ELF-1 (cell line): Measurements from ENCODE around the gene ZNF618.

ENCODE experiments used
- DNase-seq: peaks from one replicate; pipeline ENCODE4 v3.0.0-alpha.2; 2016; ENCODE audit warnings: low read depth, low spot score

ZNF618 gene

GRCh38 chr9:113911850-113912557 is 35.9 kb downstream of the ZNF618 start:
- DNase-seq: no peak

DNA sequence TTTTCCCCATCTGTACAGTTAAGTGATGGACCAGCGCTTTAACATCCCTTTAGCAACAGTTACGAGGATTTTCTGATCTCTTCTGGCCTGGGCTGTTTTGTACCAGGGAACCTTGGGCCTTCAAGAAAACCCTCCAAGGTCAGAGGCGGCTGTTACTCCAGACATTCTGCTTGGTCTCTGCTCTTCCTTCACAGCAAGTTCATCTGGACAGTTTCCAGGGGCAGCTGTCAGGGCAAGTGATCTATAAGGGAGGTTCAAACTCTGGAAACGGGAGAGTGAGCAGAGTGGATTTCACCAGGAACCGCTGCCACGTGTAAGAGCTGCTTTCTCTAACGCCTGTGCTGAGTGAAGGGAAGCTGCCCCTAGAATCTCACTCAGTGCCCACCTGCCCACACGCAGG is 36.7 kb downstream of the ZNF618 start:
- DNase-seq: no peak

- DNase-seq: no peak
These were observed 37.5 kb downstream of the ZNF618 start for GRCh38 chr9:113913426-113914195.

DNA sequence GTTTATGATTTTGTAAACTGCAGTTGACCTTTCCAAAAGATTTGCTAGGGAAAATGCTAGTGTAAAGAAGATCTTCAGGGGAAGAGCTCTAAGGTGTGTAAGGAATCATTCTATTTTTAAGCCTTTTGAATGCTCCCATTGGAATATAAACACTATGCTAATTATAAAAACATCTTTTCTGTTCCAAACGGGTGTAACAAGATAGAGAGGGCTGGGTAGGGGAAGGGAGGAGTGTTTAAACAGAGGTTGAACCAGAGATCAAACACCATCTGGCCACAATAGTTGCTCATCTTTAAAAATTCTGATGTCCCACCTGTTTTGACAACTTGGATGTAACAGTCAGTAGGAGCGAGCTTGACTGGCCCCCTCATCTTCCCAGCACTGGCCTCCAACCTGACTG is 38.4 kb downstream of the ZNF618 start:
- no peak for DNase-seq

- no peak for DNase-seq
These were observed 39.8 kb downstream of the ZNF618 start for GRCh38 chr9:113915817-113916434.

GRCh38 chr9:113916931-113917330 is 40.8 kb downstream of the ZNF618 start:
- no peak for DNase-seq

DNA sequence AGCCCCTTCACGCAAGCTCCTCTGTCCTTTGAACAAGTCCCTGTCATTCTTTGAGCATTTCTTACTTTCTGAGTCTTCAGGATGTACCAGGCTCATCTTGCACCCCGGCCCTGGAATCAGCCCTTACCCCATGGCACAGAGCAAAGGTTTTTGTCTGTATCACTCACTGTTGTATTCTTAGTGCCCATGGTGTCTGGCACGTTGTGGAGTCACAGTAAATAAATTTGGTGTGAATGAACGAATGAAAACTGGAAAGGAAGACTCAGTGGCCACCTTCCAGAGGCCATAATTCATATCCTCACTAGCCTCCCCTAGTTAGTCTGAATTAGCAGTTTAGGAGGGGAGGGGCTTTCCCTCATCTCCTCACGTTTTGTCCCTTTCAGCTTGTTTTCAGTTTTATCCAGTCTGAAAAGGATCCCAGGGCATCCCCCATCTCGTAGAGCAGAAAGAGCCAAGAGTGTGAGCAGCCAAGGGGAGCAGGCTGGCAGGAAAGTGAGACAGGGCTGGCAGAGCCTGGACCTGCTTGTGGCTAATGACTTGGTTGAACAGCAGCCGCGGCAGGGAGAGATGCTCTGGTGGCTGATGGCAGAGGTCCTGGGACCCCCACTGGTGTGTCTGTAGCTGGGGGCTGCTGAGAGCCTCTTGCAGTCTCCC is 42.7 kb downstream of the ZNF618 start:
- DNase-seq: no peak

DNA sequence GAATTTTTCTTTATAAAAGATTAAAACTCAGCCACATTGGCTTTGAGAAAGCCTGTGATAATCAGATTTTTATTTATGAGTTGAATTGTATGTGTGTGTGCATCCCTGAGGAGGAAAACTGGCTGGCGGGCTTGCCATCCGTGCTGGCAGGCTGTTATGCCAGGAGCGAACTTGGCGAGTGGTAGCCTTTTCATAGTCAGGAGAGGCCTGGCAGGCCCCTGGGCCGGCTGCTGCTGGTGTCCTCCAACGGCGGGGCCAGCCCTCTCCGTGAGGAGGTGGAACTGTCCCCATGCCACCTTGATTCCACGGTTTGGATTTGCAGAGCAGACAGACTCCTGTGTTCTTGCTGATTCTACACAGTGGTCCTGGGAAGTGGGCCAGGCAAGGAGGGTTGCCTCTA is 43.3 kb downstream of the ZNF618 start:
- no peak for DNase-seq

- DNase-seq: no peak
These were observed 43.8 kb downstream of the ZNF618 start for GRCh38 chr9:113919871-113920270.

- DNase-seq: no peak
These were observed 44.8 kb downstream of the ZNF618 start for GRCh38 chr9:113920872-113921271.

GRCh38 chr9:113921396-113921925 is 45.4 kb downstream of the ZNF618 start:
- DNase-seq: no peak

DNA sequence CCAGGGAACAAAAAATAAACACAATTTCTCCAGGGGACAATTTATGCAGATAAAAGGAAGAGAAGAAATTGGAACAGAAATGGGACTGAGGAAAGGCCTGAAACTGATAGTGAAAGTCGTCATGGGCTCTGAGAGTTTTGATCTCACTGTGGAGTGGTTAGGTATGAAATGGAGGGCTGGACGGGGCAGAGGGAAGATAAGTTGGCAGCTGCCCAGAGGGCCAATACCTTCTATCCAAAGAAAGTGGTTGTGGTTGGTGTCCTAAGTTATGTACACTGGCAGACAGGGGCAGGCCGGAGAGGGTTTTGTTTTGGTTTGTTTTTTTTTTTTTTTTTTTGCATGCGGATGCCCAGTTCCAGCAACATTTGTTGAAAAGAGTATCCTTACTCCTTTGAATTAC is 46.1 kb downstream of the ZNF618 start:
- no peak for DNase-seq

DNA sequence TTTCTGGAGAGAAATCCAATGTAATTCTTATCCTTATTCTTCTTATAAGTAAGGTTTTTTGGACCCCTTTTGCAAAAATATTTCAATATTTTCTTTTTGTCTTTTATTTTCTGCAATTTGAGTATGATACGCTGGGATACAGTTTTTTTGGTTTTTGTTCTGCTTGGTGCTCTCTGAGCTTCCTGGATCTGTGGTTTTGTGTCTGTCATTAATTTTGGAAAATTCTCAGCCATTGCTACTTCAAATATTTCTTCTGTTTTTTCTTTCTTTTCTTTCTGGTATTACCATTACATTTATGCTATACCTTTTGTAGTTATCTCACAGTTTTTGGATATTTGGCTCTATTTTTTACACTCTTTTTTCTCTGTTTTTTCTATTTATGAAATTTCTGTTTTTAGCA is 50.1 kb downstream of the ZNF618 start:
- DNase-seq: no peak

DNA sequence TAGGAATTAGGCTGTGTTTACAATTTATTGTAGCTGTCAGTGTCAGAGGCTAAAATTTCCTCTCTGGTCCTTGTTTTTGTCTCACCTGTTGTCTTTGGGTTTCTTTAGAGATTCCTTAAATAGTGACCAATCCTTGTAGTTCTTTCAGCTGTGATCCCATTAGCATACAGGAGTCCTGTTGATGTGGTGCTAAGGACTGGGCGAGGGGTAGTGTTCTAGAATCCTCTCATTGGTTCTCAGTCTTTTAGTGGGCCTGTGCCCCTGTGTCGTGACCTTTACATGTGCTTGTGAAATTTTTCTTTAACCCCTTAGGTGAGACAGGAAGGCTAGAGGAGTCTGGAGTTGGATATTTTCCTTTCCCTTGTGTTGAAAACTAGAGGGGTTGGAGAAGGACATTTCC is 51.2 kb downstream of the ZNF618 start:
- peak; percentile 12 for DNase-seq

DNA sequence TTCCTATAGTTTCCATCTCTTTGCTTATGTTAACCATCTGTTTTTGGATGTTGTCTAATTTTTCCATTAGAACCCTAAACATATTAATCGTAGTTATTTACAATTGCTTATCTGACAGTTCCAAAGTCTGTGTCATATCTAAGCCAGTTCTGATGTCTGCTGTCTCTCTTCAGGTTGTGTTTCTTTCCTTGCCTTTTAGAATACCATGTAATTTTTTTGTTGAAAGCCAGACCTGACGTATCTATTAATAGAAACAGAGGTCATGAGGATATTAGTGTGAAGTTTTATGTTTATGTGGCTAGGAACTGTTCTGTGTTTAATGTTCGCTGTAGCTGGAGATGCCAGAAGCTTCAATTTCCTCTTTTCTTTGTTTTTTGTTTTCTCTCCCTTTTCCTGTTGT is 52.2 kb downstream of the ZNF618 start:
- DNase-seq: no peak

GRCh38 chr9:113929634-113930389 is 53.7 kb downstream of the ZNF618 start:
- DNase-seq: no peak

- no peak for DNase-seq
These were observed 54.3 kb downstream of the ZNF618 start for GRCh38 chr9:113930390-113930783.

DNA sequence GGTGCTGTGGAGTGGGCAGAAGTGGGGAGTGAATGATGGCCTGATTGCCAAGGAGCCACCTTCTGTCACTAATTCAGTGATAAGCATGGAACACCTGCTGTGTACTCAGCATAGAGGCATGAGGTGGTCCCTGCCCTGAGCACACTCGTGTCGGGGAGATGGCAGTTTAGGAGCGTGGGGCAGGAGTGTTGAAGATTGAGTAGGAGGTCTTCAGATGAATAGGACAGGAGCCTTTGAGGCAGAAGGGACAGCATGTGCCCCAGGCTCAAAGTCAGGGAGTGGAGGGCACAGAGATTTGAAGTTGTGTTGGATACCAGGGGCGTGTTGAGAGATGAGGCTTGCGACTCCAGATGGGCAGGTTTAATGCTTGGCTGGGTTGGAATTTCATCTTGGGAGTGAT is 55.0 kb downstream of the ZNF618 start:
- no peak for DNase-seq

GRCh38 chr9:113931777-113932176 is 55.7 kb downstream of the ZNF618 start:
- no peak for DNase-seq

GRCh38 chr9:113932906-113933584 is 56.9 kb downstream of the ZNF618 start:
- DNase-seq: no peak

GRCh38 chr9:113933671-113934070 is 57.6 kb downstream of the ZNF618 start:
- no peak for DNase-seq
